CD14-positive monocyte (primary cell): ENCODE data around the gene METTL25. TPM values are rescaled to one million over a fixed set of nuclear protein-coding genes. Genes with fewer than 3 reads are reported as not detected.

ENCODE experiments used
- DNase-seq, 3 donors: peaks; one replicate each; pipeline ENCODE4 v3.0.0-alpha.2; 2011 to 2022
- H2AFZ ChIP-seq: 2 replicates; pipeline ENCODE4 v1.6.0; 2012; ENCODE audit warnings: mild to moderate bottlenecking, low read depth, low read length, inconsistent platforms; ENCODE audit not compliant: insufficient read depth, poor library complexity, severe bottlenecking
- H3K27ac ChIP-seq, 2 donors: 1 replicate in 1 of 2; 2 replicates in 1 of 2; pipeline ENCODE4 v1.5.1; 2012 to 2013; ENCODE audit warnings: low read length in 2 of 2, control low read depth in 1 of 2, inconsistent platforms in 1 of 2, low read depth in 1 of 2, mild to moderate bottlenecking in 1 of 2
- H3K27me3 ChIP-seq, 2 donors: one replicate each; pipeline versions ENCODE4 v1.6.0 to v1.6.1; 2011 to 2013; ENCODE audit warnings: low read length in 2 of 2; ENCODE audit not compliant: control insufficient read depth in 2 of 2, insufficient read depth in 2 of 2
- H3K36me3 ChIP-seq, 2 donors: replicated peaks in 1 of 2; 1 replicate in 1 of 2; 2 replicates in 1 of 2; pipeline versions ENCODE4 v1.5.1 to v1.6.1; 2012 to 2013; ENCODE audit warnings: low read length in 2 of 2, control low read depth in 1 of 2, inconsistent platforms in 1 of 2, mild to moderate bottlenecking in 1 of 2; ENCODE audit not compliant: insufficient read depth in 2 of 2, control insufficient read depth in 1 of 2
- H3K4me1 ChIP-seq, 2 donors: 1 replicate in 1 of 2; 2 replicates in 1 of 2; pipeline versions ENCODE4 v1.5.1 to v1.6.1; 2012 to 2013; ENCODE audit warnings: low read length in 2 of 2, control low read depth in 1 of 2, inconsistent platforms in 1 of 2, mild to moderate bottlenecking in 1 of 2, moderate library complexity in 1 of 2; ENCODE audit not compliant: insufficient read depth in 2 of 2, control insufficient read depth in 1 of 2
- H3K4me2 ChIP-seq: replicated peaks from 2 replicates; pipeline ENCODE3; 2012; ENCODE audit warnings: low read length, moderate library complexity, mild to moderate bottlenecking; ENCODE audit not compliant: poor library complexity, severe bottlenecking; ENCODE audit errors: extremely low read depth
- H3K4me3 ChIP-seq, 3 experiments: fragments of 200-600 bp in 1 of 3; sonication (generic) in 1 of 3; replicated peaks in 1 of 3; 1 replicate in 2 of 3; 2 replicates in 1 of 3; pipeline ENCODE4 v1.5.1; 2011 to 2013; ENCODE audit warnings: low read length in 3 of 3, mild to moderate bottlenecking in 3 of 3, control low read depth in 2 of 3, low read depth in 2 of 3, inconsistent platforms in 1 of 3, moderate library complexity in 1 of 3
- H3K79me2 ChIP-seq: 2 replicates; pipeline ENCODE4 v1.6.0; 2012; ENCODE audit warnings: mild to moderate bottlenecking, control low read depth, inconsistent platforms, low read length, moderate library complexity; ENCODE audit not compliant: insufficient read depth
- H3K9ac ChIP-seq: 2 replicates; pipeline ENCODE4 v1.6.0; 2017; ENCODE audit warnings: low read length, mild to moderate bottlenecking; ENCODE audit not compliant: insufficient read depth, poor library complexity, severe bottlenecking
- H3K9me3 ChIP-seq, 2 donors: replicated peaks in 1 of 2; 1 replicate in 1 of 2; 2 replicates in 1 of 2; pipeline versions ENCODE4 v1.5.1 to v1.6.1; 2012 to 2013; ENCODE audit warnings: low read length in 2 of 2, control low read depth in 1 of 2; ENCODE audit not compliant: control insufficient read depth in 1 of 2, insufficient read depth in 1 of 2
- H4K20me1 ChIP-seq: 2 replicates; pipeline ENCODE4 v1.6.0; 2012; ENCODE audit warnings: mild to moderate bottlenecking, low read length, control low read depth, moderate library complexity; ENCODE audit not compliant: insufficient read depth
- H3K27ac Mint-ChIP-seq, 7 donors: one replicate each; pipeline ENCODE4 v1.8.0; 2020; ENCODE audit warnings: mild to moderate bottlenecking in 7 of 7, mixed read lengths in 7 of 7, moderate library complexity in 6 of 7, inconsistent platforms in 2 of 7
- H3K27me3 Mint-ChIP-seq, 3 donors: one replicate each; pipeline ENCODE4 v1.8.0; 2021 to 2022; ENCODE audit warnings: low read depth in 3 of 3, mild to moderate bottlenecking in 3 of 3, mixed read lengths in 3 of 3, moderate library complexity in 3 of 3, inconsistent platforms in 1 of 3
- H3K36me3 Mint-ChIP-seq, 2 donors: one replicate each; pipeline ENCODE4 v1.8.0; 2020; ENCODE audit warnings: mixed read lengths in 2 of 2, inconsistent platforms in 1 of 2, mild to moderate bottlenecking in 1 of 2
- H3K4me1 Mint-ChIP-seq: one replicate; pipeline ENCODE4 v1.8.0; 2020; ENCODE audit warnings: mild to moderate bottlenecking, mixed read lengths
- H3K4me3 Mint-ChIP-seq, 2 donors: one replicate each; pipeline ENCODE4 v1.8.0; 2020; ENCODE audit warnings: mild to moderate bottlenecking in 2 of 2, mixed read lengths in 2 of 2, moderate library complexity in 1 of 2
- H3K9me3 Mint-ChIP-seq, 7 donors: one replicate each; pipeline ENCODE4 v1.8.0; 2020 to 2022; ENCODE audit warnings: mixed read lengths in 7 of 7, mild to moderate bottlenecking in 6 of 7, moderate library complexity in 6 of 7, inconsistent platforms in 2 of 7
- WGBS: methylation state at CpG from one replicate; pipeline ENCODE4 v1.1.5; 2013; ENCODE audit warnings: missing lambda C conversion rate; ENCODE audit not compliant: insufficient coverage; 5-methylcytosine and 5-hydroxymethylcytosine counted together
- intact Hi-C, 2 donors: fragments of 100-400 bp; cut with micrococcal nuclease; formaldehyde crosslinking; loops; one replicate each; pipeline versions ENCODE4 v1.15.0 to v1.15.1; 2023
- polyA plus RNA-seq, 3 donors: library from polyadenylated mRNA; depleted of rRNA in 1 of 3; unstranded in 2 of 3; stranded (reverse) in 1 of 3; fragments of 300-500 nt in 2 of 3; fragments of >200 nt in 1 of 3; fragmentation: Illumina TruSeq in 2 of 3; gene quantifications; 1 replicate in 2 of 3; 2 replicates in 1 of 3; pipeline ENCODE4 v1.2.3, GENCODE V29; 2012 to 2021
- TF ChIP-seq, protein P1 (sequence below): fragments of 200-600 bp; IDR thresholded peaks from one replicate; pipeline ENCODE4 v1.8.0; 2022; ENCODE audit warnings: antibody characterized with exemption, mild to moderate bottlenecking

The METTL25 gene
- polyA plus RNA-seq, 3 donors, result 7.0 to 12.2 (median 8.1) TPM

DNA sequence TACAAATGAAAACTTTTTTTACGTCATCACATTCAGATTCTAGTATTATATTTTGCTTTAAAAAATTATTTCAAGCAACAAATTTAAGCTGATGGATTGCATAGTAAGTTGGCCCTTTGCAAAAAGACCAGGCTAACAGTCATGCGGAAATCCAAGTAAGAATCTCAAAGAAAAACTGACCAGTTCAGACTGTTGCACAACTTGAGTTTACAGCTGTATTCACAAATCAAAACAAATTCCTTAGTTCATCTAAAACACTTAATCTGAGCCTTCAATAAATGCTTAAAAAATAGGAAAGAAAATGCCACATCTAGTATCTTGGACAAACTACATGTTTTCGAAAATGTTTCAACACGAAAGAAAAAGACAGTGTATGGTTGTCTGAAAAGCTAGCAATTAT is 989 bp upstream of the METTL25 start:
- peak overlapping the region; percentile 97 to 100 (median 100) for H3K27ac Mint-ChIP-seq
- Histone ChIP-seq H3K4me2 (peak overlapping the region; percentile 83), H2AFZ (peak overlapping the region; percentile 82), H3K36me3 (peaks cover 39 to 43% of the 10 kb centered on the region in 2 donors), H3K79me2 (peaks cover 38% of the 10 kb centered on the region), H3K4me3 (peak overlapping the region; percentile 83 to 100 (median 97)), H4K20me1 (no peaks in the 10 kb centered on the region), H3K27ac (peak overlapping the region; percentile 85 to 97), H3K4me1 (peaks cover 16 to 28% of the 10 kb centered on the region in 2 donors), H3K9ac (peak overlapping the region; percentile 95), H3K27me3 (no peaks in the 10 kb centered on the region), H3K9me3 (peaks cover 0 to 3% of the 10 kb centered on the region in 2 donors)
- no CpG with 5 or more reads among the region's 4 CpGs for WGBS
- intact Hi-C loops, result loop anchor here in 1 of 2 donors (10.0 kb wide), 1 partner anchor 413 kb away; no protein-coding TSS in a partner anchor
- no peak for DNase-seq
- TF ChIP-seq, protein P1, sequence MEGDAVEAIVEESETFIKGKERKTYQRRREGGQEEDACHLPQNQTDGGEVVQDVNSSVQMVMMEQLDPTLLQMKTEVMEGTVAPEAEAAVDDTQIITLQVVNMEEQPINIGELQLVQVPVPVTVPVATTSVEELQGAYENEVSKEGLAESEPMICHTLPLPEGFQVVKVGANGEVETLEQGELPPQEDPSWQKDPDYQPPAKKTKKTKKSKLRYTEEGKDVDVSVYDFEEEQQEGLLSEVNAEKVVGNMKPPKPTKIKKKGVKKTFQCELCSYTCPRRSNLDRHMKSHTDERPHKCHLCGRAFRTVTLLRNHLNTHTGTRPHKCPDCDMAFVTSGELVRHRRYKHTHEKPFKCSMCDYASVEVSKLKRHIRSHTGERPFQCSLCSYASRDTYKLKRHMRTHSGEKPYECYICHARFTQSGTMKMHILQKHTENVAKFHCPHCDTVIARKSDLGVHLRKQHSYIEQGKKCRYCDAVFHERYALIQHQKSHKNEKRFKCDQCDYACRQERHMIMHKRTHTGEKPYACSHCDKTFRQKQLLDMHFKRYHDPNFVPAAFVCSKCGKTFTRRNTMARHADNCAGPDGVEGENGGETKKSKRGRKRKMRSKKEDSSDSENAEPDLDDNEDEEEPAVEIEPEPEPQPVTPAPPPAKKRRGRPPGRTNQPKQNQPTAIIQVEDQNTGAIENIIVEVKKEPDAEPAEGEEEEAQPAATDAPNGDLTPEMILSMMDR, result no peak
- peaks cover 2 to 7% (median 3%) of the 10 kb centered on the region in 7 donors for H3K9me3 Mint-ChIP-seq
- peaks cover 21% of the 10 kb centered on the region for H3K4me1 Mint-ChIP-seq
- peak overlapping the region; percentile 97 to 100 for H3K4me3 Mint-ChIP-seq
- peaks cover 45 to 52% of the 10 kb centered on the region in 2 donors for H3K36me3 Mint-ChIP-seq
- H3K27me3 Mint-ChIP-seq, result peaks cover 0 to 2% (median 0%) of the 10 kb centered on the region in 3 donors

DNA sequence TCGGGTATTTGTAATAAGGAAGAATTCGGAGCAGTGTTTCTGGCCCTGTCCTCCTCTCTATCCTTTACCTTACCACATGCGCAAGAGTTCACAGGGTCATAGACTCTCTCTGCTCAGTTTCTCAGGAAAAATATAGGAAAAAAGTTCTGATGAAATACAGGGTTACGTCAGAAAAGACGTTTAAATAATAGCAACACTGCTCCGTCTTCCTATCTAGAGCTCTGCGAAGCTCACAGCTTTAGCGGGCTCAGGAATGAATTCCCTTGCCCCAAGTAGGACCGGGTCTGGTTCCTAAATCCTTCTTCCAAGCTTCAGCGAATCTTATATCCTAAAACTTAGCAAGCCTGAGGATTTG is 507 bp upstream of the METTL25 start:
- Histone ChIP-seq H3K4me3 (peak overlapping the region; percentile 83 to 100 (median 97)), H3K4me2 (peak overlapping the region; percentile 83), H4K20me1 (no peaks in the 10 kb centered on the region), H3K36me3 (peaks cover 34 to 38% of the 10 kb centered on the region in 2 donors), H3K9ac (peak overlapping the region; percentile 95), H3K79me2 (peaks cover 38% of the 10 kb centered on the region), H3K27ac (peak overlapping the region; percentile 85 to 97), H3K27me3 (no peaks in the 10 kb centered on the region), H3K9me3 (peaks cover 0 to 3% of the 10 kb centered on the region in 2 donors), H2AFZ (peak overlapping the region; percentile 82), H3K4me1 (peaks cover 16 to 28% of the 10 kb centered on the region in 2 donors)
- DNase-seq, result peak in 1 of 3 donors; percentile 1
- intact Hi-C loops, result loop anchor here in 1 of 2 donors (10.0 kb wide), 1 partner anchor 413 kb away; no protein-coding TSS in a partner anchor
- Mint-ChIP-seq H3K27ac (peak overlapping the region; percentile 97 to 100 (median 100)), H3K36me3 (peaks cover 43 to 51% of the 10 kb centered on the region in 2 donors), H3K4me1 (peaks cover 21% of the 10 kb centered on the region), H3K9me3 (peaks cover 2 to 7% (median 3%) of the 10 kb centered on the region in 7 donors), H3K4me3 (peak overlapping the region; percentile 97 to 100), H3K27me3 (peaks cover 0 to 4% (median 0%) of the 10 kb centered on the region in 3 donors)
- TF ChIP-seq, protein P1, result no peak
- WGBS, result 0% methylated on average over 5 of the region's 10 CpGs
